LNCAP (cell line): Measurements from ENCODE around the gene PHYHIPL.

Source experiments
- TF ChIP-seq, protein P1 (sequence below): fragments of 450-650 bp; IDR thresholded peaks from 2 replicates; pipeline ENCODE4 v1.5.1; 2017; ENCODE audit warnings: mild to moderate bottlenecking

The PHYHIPL gene

DNA sequence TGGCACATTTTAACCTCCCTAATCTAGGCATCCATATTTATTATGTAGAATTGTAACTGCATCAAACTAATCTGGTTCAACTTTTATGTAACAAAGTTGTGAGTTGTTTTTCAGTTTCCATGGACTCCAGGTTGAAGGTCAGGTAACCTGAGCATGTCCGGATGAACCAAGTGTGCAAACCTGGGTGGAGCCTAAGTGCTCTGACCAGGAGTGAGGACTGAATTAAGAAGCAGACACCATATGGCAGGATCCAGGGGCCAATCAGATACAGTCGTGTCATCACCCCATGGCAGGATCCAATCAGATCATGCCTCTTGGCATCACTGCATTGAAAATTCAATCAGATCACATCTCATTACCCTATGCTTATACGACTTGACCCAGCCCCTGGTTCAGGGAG lies 41.2 kb upstream of the PHYHIPL start:
- TF ChIP-seq, protein P1, sequence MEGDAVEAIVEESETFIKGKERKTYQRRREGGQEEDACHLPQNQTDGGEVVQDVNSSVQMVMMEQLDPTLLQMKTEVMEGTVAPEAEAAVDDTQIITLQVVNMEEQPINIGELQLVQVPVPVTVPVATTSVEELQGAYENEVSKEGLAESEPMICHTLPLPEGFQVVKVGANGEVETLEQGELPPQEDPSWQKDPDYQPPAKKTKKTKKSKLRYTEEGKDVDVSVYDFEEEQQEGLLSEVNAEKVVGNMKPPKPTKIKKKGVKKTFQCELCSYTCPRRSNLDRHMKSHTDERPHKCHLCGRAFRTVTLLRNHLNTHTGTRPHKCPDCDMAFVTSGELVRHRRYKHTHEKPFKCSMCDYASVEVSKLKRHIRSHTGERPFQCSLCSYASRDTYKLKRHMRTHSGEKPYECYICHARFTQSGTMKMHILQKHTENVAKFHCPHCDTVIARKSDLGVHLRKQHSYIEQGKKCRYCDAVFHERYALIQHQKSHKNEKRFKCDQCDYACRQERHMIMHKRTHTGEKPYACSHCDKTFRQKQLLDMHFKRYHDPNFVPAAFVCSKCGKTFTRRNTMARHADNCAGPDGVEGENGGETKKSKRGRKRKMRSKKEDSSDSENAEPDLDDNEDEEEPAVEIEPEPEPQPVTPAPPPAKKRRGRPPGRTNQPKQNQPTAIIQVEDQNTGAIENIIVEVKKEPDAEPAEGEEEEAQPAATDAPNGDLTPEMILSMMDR: no peak

DNA sequence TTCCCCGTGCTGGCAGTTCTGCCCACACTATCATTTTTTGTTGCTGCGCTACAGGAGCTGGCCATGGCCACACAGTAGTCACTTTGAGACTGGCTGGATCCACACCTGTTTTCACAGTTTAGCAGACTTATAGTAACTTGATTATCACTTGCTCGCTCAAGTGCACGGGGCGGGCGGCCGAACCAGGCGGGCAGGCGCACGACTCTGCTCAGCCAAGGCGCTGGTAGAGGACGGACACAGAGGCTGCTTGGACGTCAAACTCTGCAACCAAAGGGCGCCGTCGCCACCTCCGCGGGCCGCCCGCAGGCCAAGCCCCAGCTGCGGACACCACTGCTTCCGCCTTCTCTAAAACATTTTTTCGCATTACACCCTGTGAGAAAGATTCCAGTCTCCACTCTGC lies 38.4 kb upstream of the PHYHIPL start:
- TF ChIP-seq, protein P1: no peak

DNA sequence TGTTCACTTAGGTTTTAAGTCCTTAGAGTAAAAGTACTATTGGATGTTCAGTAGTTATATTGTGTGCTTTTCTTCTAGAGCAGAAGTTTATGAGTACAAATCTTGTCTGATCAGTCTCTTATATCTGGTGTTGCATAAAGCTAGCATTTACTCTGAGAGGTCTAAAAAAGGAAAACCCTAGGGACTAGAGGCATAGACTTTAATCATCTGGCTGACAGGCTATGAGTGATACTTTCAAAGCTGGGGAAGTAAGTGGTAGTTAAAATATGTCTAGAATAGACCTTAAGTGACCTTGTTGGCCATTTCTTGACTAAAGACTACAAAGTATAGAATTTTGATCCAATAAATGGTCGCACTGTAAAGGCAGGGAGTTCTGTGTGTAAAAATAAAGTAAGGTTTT lies 32.9 kb upstream of the PHYHIPL start:
- TF ChIP-seq, protein P1: no peak

DNA sequence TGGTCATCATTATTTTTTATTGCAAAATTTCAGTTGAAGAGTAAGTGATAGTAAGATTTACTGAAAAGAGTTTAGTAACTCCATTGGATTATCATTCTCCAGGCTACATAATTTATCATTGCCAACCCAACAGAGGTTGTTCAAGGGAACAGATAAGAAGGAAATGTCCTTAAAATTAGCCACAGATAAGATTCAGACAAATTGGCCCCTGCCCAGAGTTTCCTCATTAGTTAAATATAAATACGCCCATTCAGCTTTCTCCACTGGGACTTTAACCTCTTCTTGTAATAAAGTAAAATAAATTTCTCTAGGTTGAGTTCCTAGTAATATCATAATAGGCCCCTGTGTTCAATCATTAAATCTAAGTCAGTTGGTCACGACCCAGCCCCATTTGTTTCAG lies 27.7 kb upstream of the PHYHIPL start:
- TF ChIP-seq, protein P1: no peak

DNA sequence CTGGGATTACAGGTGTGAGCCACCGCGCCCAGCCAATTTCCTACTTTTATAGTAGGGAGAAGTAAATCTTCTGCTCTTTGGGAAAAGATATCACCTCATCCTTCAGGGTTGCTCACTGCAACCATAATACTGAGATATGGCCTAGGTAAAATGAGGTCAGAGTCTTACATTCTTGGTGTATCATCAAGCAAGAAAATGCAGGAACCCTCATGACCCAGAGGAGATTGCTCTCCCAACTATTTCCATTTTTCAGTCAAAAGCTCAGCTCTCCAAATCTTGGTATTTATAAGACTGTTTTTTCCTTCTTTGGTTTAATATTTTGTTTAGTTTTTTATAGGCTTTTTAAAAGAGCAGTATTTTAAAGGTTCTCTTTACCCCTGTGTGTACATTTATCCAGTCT lies 20.9 kb upstream of the PHYHIPL start:
- TF ChIP-seq, protein P1: no peak

DNA sequence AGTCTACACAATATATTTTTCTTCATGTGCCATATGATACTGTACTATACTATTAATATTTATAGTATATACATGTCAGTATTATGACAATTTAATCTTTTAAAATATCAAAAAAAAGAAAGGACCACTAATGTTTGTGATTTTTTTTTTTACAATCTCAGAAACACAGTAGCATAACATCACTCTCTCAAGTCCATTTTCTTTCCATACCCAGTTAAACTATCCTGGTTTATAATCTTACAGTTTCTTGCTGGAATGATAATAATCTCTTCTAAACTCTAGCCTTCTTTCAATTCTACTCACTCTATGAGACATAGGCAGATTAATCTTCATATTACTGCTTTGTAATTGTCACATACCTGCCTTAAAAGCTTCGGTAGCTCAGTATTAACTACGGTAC lies 8.9 kb upstream of the PHYHIPL start:
- TF ChIP-seq, protein P1: no peak

DNA sequence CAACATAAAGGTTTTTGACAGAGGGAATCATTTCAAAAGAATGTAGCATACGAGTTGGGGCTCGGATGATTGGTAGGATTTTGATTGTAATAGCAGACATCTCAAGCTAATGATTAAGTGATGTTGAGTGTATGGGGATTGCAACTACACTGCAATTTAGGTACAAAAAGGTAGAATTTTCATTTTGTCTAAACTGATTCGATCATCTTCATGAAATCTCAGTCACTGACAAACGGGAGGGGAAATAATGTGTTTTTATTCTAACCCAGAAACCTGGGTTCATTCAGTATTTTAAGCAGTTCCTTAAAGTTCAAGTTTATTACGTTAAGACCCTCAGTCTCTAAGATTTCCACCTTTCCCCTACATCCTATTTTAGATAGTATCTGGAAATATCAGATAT lies 3.9 kb upstream of the PHYHIPL start:
- TF ChIP-seq, protein P1: no peak

DNA sequence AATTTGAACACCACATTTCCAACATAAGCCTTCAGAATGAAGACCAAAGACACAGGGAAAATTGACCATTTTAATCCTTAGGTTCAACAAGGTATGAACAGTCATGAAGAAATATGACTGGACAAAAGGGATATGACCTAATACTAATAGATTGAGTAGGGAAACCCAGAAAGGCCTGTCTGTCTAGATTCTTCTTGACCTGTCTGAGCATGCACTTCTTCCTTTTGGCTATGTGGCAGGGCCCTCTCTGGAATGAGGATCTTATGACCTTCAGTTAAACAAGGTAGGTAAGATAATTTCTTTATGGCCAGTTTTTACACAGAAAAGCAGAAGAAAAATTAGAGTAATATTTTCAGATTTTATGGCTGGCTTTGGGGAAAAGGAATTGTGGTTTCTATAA lies 3.0 kb upstream of the PHYHIPL start:
- TF ChIP-seq, protein P1: no peak
